ENCODE measurements around the gene RGS5.

The RGS5 gene

GRCh38 chr1:163170331-163170730 is 32.4 kb downstream of the RGS5 start:
- Mint-ChIP-seq H3K27ac (no peak overlapping the region), H3K9me3 (no peaks in the 10 kb centered on the region), H3K4me1 (no peaks in the 10 kb centered on the region), H3K4me3 (no peak overlapping the region), H3K36me3 (no peaks in the 10 kb centered on the region)
- DNase-seq (ENCODE audit: low spot score in 2 of 2), result no peak
- no peak for ATAC-seq

GRCh38 chr1:163169553-163169952 is 33.2 kb downstream of the RGS5 start:
- Mint-ChIP-seq H3K27ac (no peak overlapping the region), H3K4me3 (no peak overlapping the region), H3K9me3 (no peaks in the 10 kb centered on the region), H3K4me1 (no peaks in the 10 kb centered on the region), H3K36me3 (no peaks in the 10 kb centered on the region)
- no peak for DNase-seq (ENCODE audit: low spot score in 2 of 2)
- no peak for ATAC-seq

- ATAC-seq (no peak), DNase-seq (ENCODE audit: low spot score in 2 of 2) (no peak)
- Mint-ChIP-seq H3K36me3 (no peaks in the 10 kb centered on the region), H3K4me3 (no peak overlapping the region), H3K4me1 (no peaks in the 10 kb centered on the region), H3K27ac (no peak overlapping the region), H3K9me3 (no peaks in the 10 kb centered on the region)
Observed at GRCh38 chr1:163168053-163168452, 34.7 kb downstream of the RGS5 start.

- Mint-ChIP-seq H3K4me3 (no peak overlapping the region), H3K4me1 (no peaks in the 10 kb centered on the region)
- no peak for DNase-seq (ENCODE audit: low spot score in 2 of 2)
Observed at GRCh38 chr1:163166886-163167555, 35.7 kb downstream of the RGS5 start.

GRCh38 chr1:163165119-163165518 is 37.6 kb downstream of the RGS5 start:
- no peaks in the 10 kb centered on the region for H3K9me3 Mint-ChIP-seq
- H3K4me1 Mint-ChIP-seq, result no peaks in the 10 kb centered on the region
- H3K27ac Mint-ChIP-seq, result no peak overlapping the region
- H3K36me3 Mint-ChIP-seq, result no peaks in the 10 kb centered on the region
- no peak overlapping the region for H3K4me3 Mint-ChIP-seq
- ATAC-seq (no peak), DNase-seq (ENCODE audit: low spot score in 2 of 2) (no peak)

More at GRCh38 chr1:163166886-163167555, 35.7 kb downstream of the RGS5 start:
- no peak overlapping the region for H3K27ac Mint-ChIP-seq
- no peak for ATAC-seq
- H3K9me3 Mint-ChIP-seq, result no peaks in the 10 kb centered on the region
- no peaks in the 10 kb centered on the region for H3K36me3 Mint-ChIP-seq

- DNase-seq (ENCODE audit: low spot score in 2 of 2) (no peak), ATAC-seq (no peak)
- no peaks in the 10 kb centered on the region for H3K9me3 Mint-ChIP-seq
- H3K27ac Mint-ChIP-seq, result no peak overlapping the region
- no peak overlapping the region for H3K4me3 Mint-ChIP-seq
- no peaks in the 10 kb centered on the region for H3K4me1 Mint-ChIP-seq
- no peaks in the 10 kb centered on the region for H3K36me3 Mint-ChIP-seq
Observed at GRCh38 chr1:163163881-163164582, 38.7 kb downstream of the RGS5 start.

- Mint-ChIP-seq H3K27ac (no peak overlapping the region), H3K9me3 (peaks cover 3% of the 10 kb centered on the region), H3K4me1 (no peaks in the 10 kb centered on the region), H3K4me3 (no peak overlapping the region), H3K36me3 (no peaks in the 10 kb centered on the region)
- DNase-seq (ENCODE audit: low spot score in 2 of 2) (no peak), ATAC-seq (no peak)
Observed at GRCh38 chr1:163163163-163163562, 39.6 kb downstream of the RGS5 start.

- H3K36me3 Mint-ChIP-seq, result no peaks in the 10 kb centered on the region
- H3K27ac Mint-ChIP-seq, result no peak overlapping the region
- H3K9me3 Mint-ChIP-seq, result peaks cover 6% of the 10 kb centered on the region
- H3K4me1 Mint-ChIP-seq, result no peaks in the 10 kb centered on the region
- ATAC-seq (no peak), DNase-seq (ENCODE audit: low spot score in 2 of 2) (no peak)
- no peak overlapping the region for H3K4me3 Mint-ChIP-seq
Observed at GRCh38 chr1:163162381-163162914, 40.3 kb downstream of the RGS5 start.

- ATAC-seq, result no peak
- no peaks in the 10 kb centered on the region for H3K36me3 Mint-ChIP-seq
- H3K27ac Mint-ChIP-seq, result no peak overlapping the region
- no peaks in the 10 kb centered on the region for H3K4me1 Mint-ChIP-seq
- H3K4me3 Mint-ChIP-seq, result no peak overlapping the region
- DNase-seq (ENCODE audit: low spot score in 2 of 2), result no peak
- H3K9me3 Mint-ChIP-seq, result peaks cover 6% of the 10 kb centered on the region
Observed at GRCh38 chr1:163161841-163162240, 40.9 kb downstream of the RGS5 start.

GRCh38 chr1:163161337-163161736 is 41.4 kb downstream of the RGS5 start:
- peaks cover 6% of the 10 kb centered on the region for H3K9me3 Mint-ChIP-seq
- no peaks in the 10 kb centered on the region for H3K4me1 Mint-ChIP-seq
- H3K36me3 Mint-ChIP-seq, result no peaks in the 10 kb centered on the region
- no peak overlapping the region for H3K4me3 Mint-ChIP-seq
- no peak for DNase-seq (ENCODE audit: low spot score in 2 of 2)
- ATAC-seq, result no peak
- H3K27ac Mint-ChIP-seq, result no peak overlapping the region

GRCh38 chr1:163155606-163156005 is 47.1 kb downstream of the RGS5 start:
- peaks cover 6% of the 10 kb centered on the region for H3K9me3 Mint-ChIP-seq
- H3K4me1 Mint-ChIP-seq, result no peaks in the 10 kb centered on the region
- H3K36me3 Mint-ChIP-seq, result no peaks in the 10 kb centered on the region
- H3K4me3 Mint-ChIP-seq, result no peak overlapping the region
- ATAC-seq, result no peak
- no peak overlapping the region for H3K27ac Mint-ChIP-seq
- no peak for DNase-seq (ENCODE audit: low spot score in 2 of 2)

- Mint-ChIP-seq H3K4me1 (no peaks in the 10 kb centered on the region), H3K27ac (no peak overlapping the region), H3K36me3 (no peaks in the 10 kb centered on the region), H3K9me3 (no peaks in the 10 kb centered on the region), H3K4me3 (no peak overlapping the region)
- ATAC-seq (no peak), DNase-seq (ENCODE audit: low spot score in 2 of 2) (no peak)
Observed at GRCh38 chr1:163148911-163149310, 53.8 kb downstream of the RGS5 start.

- Mint-ChIP-seq H3K4me3 (no peak overlapping the region), H3K36me3 (no peaks in the 10 kb centered on the region), H3K27ac (no peak overlapping the region), H3K4me1 (no peaks in the 10 kb centered on the region), H3K9me3 (no peaks in the 10 kb centered on the region)
- no peak for DNase-seq (ENCODE audit: low spot score in 2 of 2)
- no peak for ATAC-seq
Observed at GRCh38 chr1:163147019-163147418, 55.7 kb downstream of the RGS5 start.

- no peaks in the 10 kb centered on the region for H3K9me3 Mint-ChIP-seq
- no peak overlapping the region for H3K4me3 Mint-ChIP-seq
- DNase-seq (ENCODE audit: low spot score in 2 of 2) (no peak), ATAC-seq (no peak)
- H3K36me3 Mint-ChIP-seq, result no peaks in the 10 kb centered on the region
- no peaks in the 10 kb centered on the region for H3K4me1 Mint-ChIP-seq
- no peak overlapping the region for H3K27ac Mint-ChIP-seq
Observed at GRCh38 chr1:163145435-163145834, 57.3 kb downstream of the RGS5 start.

GRCh38 chr1:163144418-163144817 is 58.3 kb downstream of the RGS5 start:
- Mint-ChIP-seq H3K27ac (no peak overlapping the region), H3K36me3 (no peaks in the 10 kb centered on the region), H3K9me3 (no peaks in the 10 kb centered on the region), H3K4me1 (no peaks in the 10 kb centered on the region), H3K4me3 (no peak overlapping the region)
- DNase-seq (ENCODE audit: low spot score in 2 of 2), result no peak
- no peak for ATAC-seq

GRCh38 chr1:163142152-163142551 is 60.6 kb downstream of the RGS5 start:
- Mint-ChIP-seq H3K27ac (no peak overlapping the region), H3K36me3 (no peaks in the 10 kb centered on the region), H3K9me3 (no peaks in the 10 kb centered on the region), H3K4me3 (no peak overlapping the region), H3K4me1 (no peaks in the 10 kb centered on the region)
- ATAC-seq (no peak), DNase-seq (ENCODE audit: low spot score in 2 of 2) (no peak)
